Activated B cell treated with CpG ODN at 0.5 μM for 24 hours (primary cell): ENCODE measurements around the gene MLEC. TPM values are rescaled to one million over a fixed set of nuclear protein-coding genes. Genes with fewer than 3 reads are reported as not detected.
A peak's percentile ranks its signal among the peaks of the same experiment; 100 is the strongest.

ENCODE experiments used
- ATAC-seq: fragments of 200-7000 bp; cut with Tn5 transposase; one replicate; pipeline ENCODE4 v1.10.0; 2021; ENCODE audit warnings: low read depth, mild to moderate bottlenecking, moderate library complexity
- CTCF ChIA-PET: fragments of 350-600 bp; sonication (Branson Sonifier 250); formaldehyde crosslinking; loops from one replicate; lab custom pipeline; 2021; ENCODE audit warnings: antibody characterized with exemption; lab: Charles Lee
- POLR2A ChIA-PET: fragments of 350-600 bp; sonication (Branson Sonifier 250); formaldehyde crosslinking; loops from one replicate; lab custom pipeline; 2021; ENCODE audit warnings: antibody characterized with exemption; lab: Charles Lee
- DNase-seq: peaks from one replicate; pipeline ENCODE4 v3.0.0; 2022
- H3K27ac Mint-ChIP-seq: one replicate; pipeline ENCODE4 v1.8.0; 2020; ENCODE audit warnings: mixed read lengths
- H3K27me3 Mint-ChIP-seq: one replicate; pipeline ENCODE4 v1.8.0; 2021; ENCODE audit warnings: mixed read lengths
- H3K36me3 Mint-ChIP-seq: one replicate; pipeline ENCODE4 v1.8.0; 2021; ENCODE audit warnings: low read depth, mixed read lengths
- H3K4me1 Mint-ChIP-seq: one replicate; pipeline ENCODE4 v1.8.0; 2021; ENCODE audit warnings: mixed read lengths
- H3K4me3 Mint-ChIP-seq: one replicate; pipeline ENCODE4 v1.8.0; 2020; ENCODE audit warnings: mild to moderate bottlenecking, mixed read lengths
- H3K9me3 Mint-ChIP-seq: one replicate; pipeline ENCODE4 v1.8.0; 2020; ENCODE audit warnings: mixed read lengths
- CTCF ChIP-seq: fragments of 200-600 bp; IDR thresholded peaks from one replicate; pipeline ENCODE4 v1.8.0; 2022; ENCODE audit warnings: antibody characterized with exemption, mild to moderate bottlenecking
- intact Hi-C: fragments of 100-400 bp; cut with micrococcal nuclease; formaldehyde crosslinking; loops from one replicate; pipeline ENCODE4 v1.15.1; 2024
- total RNA-seq: library from RNA; stranded (reverse); gene quantifications from 2 replicates; pipeline ENCODE4 v1.2.3, GENCODE V29; 2022

Gene MLEC
- total RNA-seq: 60.6 and 69.6 TPM in 2 replicates

- peak within 1 kb of the TSS; percentile 97 for H3K27ac Mint-ChIP-seq
- CTCF ChIA-PET: interaction anchor here (0.6 to 3.5 kb wide), 14 partner anchors 13 to 285 kb away, joined by 3 to 63 read pairs (median 3); partner anchors contain the start of genes CABP1, POP5 and UNC119B
- peak within 1 kb of the TSS; percentile 91 for H3K4me3 Mint-ChIP-seq
- intact Hi-C loops: loop anchor here (1.0 to 5.0 kb wide), 10 partner anchors 9 to 485 kb away; partner anchors contain the start of genes ACADS, COX6A1, POP5 and RNF10
- peaks cover 2% of the 10 kb centered on the region for H3K36me3 Mint-ChIP-seq
- no peaks in the 10 kb centered on the region for H3K9me3 Mint-ChIP-seq
- POLR2A ChIA-PET: interaction anchor here (0.6 to 5.7 kb wide), 16 partner anchors 9 to 328 kb away, joined by 3 to 59 read pairs (median 4); partner anchors contain the start of genes DYNLL1, SPPL3 and UNC119B
- DNase-seq (peak; percentile 98), ATAC-seq (peak; percentile 77)
- no peaks in the 10 kb centered on the region for H3K27me3 Mint-ChIP-seq
- peaks cover 43% of the 10 kb centered on the region for H3K4me1 Mint-ChIP-seq
- no peak for TF ChIP-seq CTCF
These were observed at the start of gene MLEC for GRCh38 chr12:120686690-120687577. TSS of gene MLEC (plus strand) at chr12:120687149. CDS start at chr12:120687297, 148 bp downstream.

- H3K9me3 Mint-ChIP-seq: no peaks in the 10 kb centered on the region
- H3K27ac Mint-ChIP-seq: no peak within 1 kb of the TSS
- peaks cover 39% of the 10 kb centered on the region for H3K27me3 Mint-ChIP-seq
- ChIA-PET CTCF (interaction anchor here (0.5 to 1.9 kb wide), 3 partner anchors 47 to 345 kb away, joined by 3 to 6 read pairs (median 3); partner anchors contain the start of gene MLEC), POLR2A (no interaction called here)
- no peak for TF ChIP-seq CTCF
- peaks cover 8% of the 10 kb centered on the region for H3K4me1 Mint-ChIP-seq
- H3K4me3 Mint-ChIP-seq: peak within 1 kb of the TSS; percentile 75
- intact Hi-C loops: loop anchor here (1.0 to 5.0 kb wide), 2 partner anchors 57 to 457 kb away; no protein-coding TSS in a partner anchor
- H3K36me3 Mint-ChIP-seq: no peaks in the 10 kb centered on the region
- peak; percentile 72 for DNase-seq
- ATAC-seq: peak; percentile 88
These were observed 46.9 kb upstream of the MLEC start, which contains the start of gene CABP1 for GRCh38 chr12:120639771-120640721. TSS of gene CABP1 (plus strand) at chr12:120640626. CDS start at chr12:120640686, 60 bp downstream.

GRCh38 chr12:120640861-120641833 is 45.8 kb upstream of the MLEC start:
- Mint-ChIP-seq H3K4me3 (peak overlapping the region; percentile 75), H3K36me3 (no peaks in the 10 kb centered on the region), H3K4me1 (peaks cover 8% of the 10 kb centered on the region), H3K27ac (peak overlapping the region; percentile 41), H3K27me3 (peaks cover 48% of the 10 kb centered on the region), H3K9me3 (no peaks in the 10 kb centered on the region)
- intact Hi-C loops: loop anchor here (1.0 to 5.0 kb wide), 2 partner anchors 58 to 456 kb away; no protein-coding TSS in a partner anchor
- POLR2A ChIA-PET: no interaction called here
- CTCF ChIA-PET: interaction anchor here (1.0 to 1.9 kb wide), 3 partner anchors 38 to 331 kb away, joined by 3 to 6 read pairs (median 3); partner anchors contain the start of gene MLEC
- ATAC-seq: peak; percentile 72
- no peak for TF ChIP-seq CTCF
- peak; percentile 52 for DNase-seq

GRCh38 chr12:120642121-120642520 is 44.8 kb upstream of the MLEC start:
- Mint-ChIP-seq H3K27me3 (peaks cover 51% of the 10 kb centered on the region), H3K4me1 (peaks cover 12% of the 10 kb centered on the region), H3K4me3 (no peak overlapping the region), H3K9me3 (no peaks in the 10 kb centered on the region), H3K36me3 (no peaks in the 10 kb centered on the region), H3K27ac (no peak overlapping the region)
- ATAC-seq (no peak), DNase-seq (no peak)
- intact Hi-C loops: loop anchor here (5.0 kb wide), 1 partner anchor 455 kb away; no protein-coding TSS in a partner anchor
- ChIA-PET CTCF (interaction anchor here (1.1 kb wide), 1 partner anchor 37 kb away, joined by 3 read pairs; no protein-coding TSS in a partner anchor), POLR2A (no interaction called here)
- no peak for TF ChIP-seq CTCF
